PC-9 (cell line): ENCODE results near the gene C2CD4C. TPM values are rescaled to one million over a fixed set of nuclear protein-coding genes. Genes with fewer than 3 reads are reported as not detected.

Source experiments
- BruUV-seq: library from RNA; stranded (reverse); fragments of 400-500 nt; replicated peaks from 2 replicates; lab custom pipeline; 2021; lab: Mats Ljungman, UMichigan
- CTCF ChIA-PET: fragments of 300-600 bp; sonication (Branson Sonifier 250); formaldehyde crosslinking; loops from one replicate; lab custom pipeline; 2022; ENCODE audit warnings: antibody characterized with exemption; lab: Charles Lee
- POLR2A ChIA-PET: fragments of 300-600 bp; sonication (Branson Sonifier 250); formaldehyde crosslinking; loops from one replicate; lab custom pipeline; 2022; ENCODE audit warnings: antibody characterized with exemption; ENCODE audit not compliant: unreplicated experiment; lab: Charles Lee
- DNase-seq, 2 experiments: peaks; one replicate each; pipeline versions ENCODE4 v3.0.0 to v3.0.0-alpha.2; 2015 to 2022; ENCODE audit warnings: mixed read lengths in 1 of 2
- H2AFZ ChIP-seq: fragments of 200-600 bp; sonication (generic); 2 replicates; pipeline ENCODE4 v1.8.1; 2017; ENCODE audit warnings: antibody characterized with exemption
- H3F3A ChIP-seq: fragments of 200-600 bp; sonication (generic); 2 replicates; pipeline ENCODE4 v1.8.1; 2017; ENCODE audit warnings: antibody characterized with exemption, mild to moderate bottlenecking, low read depth; ENCODE audit not compliant: insufficient read depth
- H3K27ac ChIP-seq: fragments of 200-600 bp; sonication (generic); 2 replicates; pipeline ENCODE4 v1.6.1; 2016; ENCODE audit warnings: mixed run types
- H3K27me3 ChIP-seq: fragments of 200-600 bp; sonication (generic); 2 replicates; pipeline ENCODE4 v1.6.1; 2016; ENCODE audit warnings: low read depth, mixed run types; ENCODE audit not compliant: insufficient read depth
- H3K36me3 ChIP-seq: fragments of 200-600 bp; sonication (generic); 2 replicates; pipeline ENCODE4 v1.6.1; 2016; ENCODE audit warnings: low read depth, mixed run types
- H3K4me1 ChIP-seq: fragments of 200-600 bp; sonication (generic); replicated peaks from 2 replicates; pipeline ENCODE4 v1.6.1; 2016; ENCODE audit warnings: mixed run types; ENCODE audit not compliant: insufficient read depth
- H3K4me2 ChIP-seq: fragments of 200-600 bp; sonication (generic); 2 replicates; pipeline ENCODE4 v1.6.1; 2017; ENCODE audit warnings: mixed run types
- H3K4me3 ChIP-seq: fragments of 200-600 bp; sonication (generic); 2 replicates; pipeline ENCODE4 v1.6.1; 2016; ENCODE audit warnings: mixed run types
- H3K79me2 ChIP-seq: fragments of 200-600 bp; sonication (generic); 2 replicates; pipeline ENCODE4 v1.6.1; 2017; ENCODE audit warnings: low read depth, mixed run types
- H3K9me2 ChIP-seq: fragments of 200-600 bp; sonication (generic); 2 replicates; pipeline ENCODE4 v1.8.1; 2017; ENCODE audit warnings: mild to moderate bottlenecking; ENCODE audit not compliant: insufficient read depth
- H3K9me3 ChIP-seq: fragments of 200-600 bp; sonication (generic); 2 replicates; pipeline ENCODE4 v1.8.1; 2016; ENCODE audit warnings: low read depth; ENCODE audit not compliant: insufficient read depth
- H4K20me1 ChIP-seq: fragments of 200-600 bp; sonication (generic); 2 replicates; pipeline ENCODE4 v1.8.1; 2017; ENCODE audit not compliant: insufficient read depth
- CTCF ChIP-seq: fragments of 200-600 bp; sonication (generic); conservative IDR thresholded peaks from 2 replicates; pipeline ENCODE4 v1.6.1; 2017; ENCODE audit warnings: mixed run types, antibody characterized with exemption, mild to moderate bottlenecking, moderate library complexity
- EZH2 ChIP-seq: fragments of 200-600 bp; sonication (generic); IDR thresholded peaks from 2 replicates; pipeline ENCODE4 v1.8.0; 2017; ENCODE audit warnings: antibody characterized with exemption, low read depth
- intact Hi-C: fragments of 100-400 bp; cut with micrococcal nuclease; formaldehyde crosslinking; loops from one replicate; pipeline ENCODE4 v1.10.0; 2022; ENCODE audit not compliant: unreplicated experiment
- total RNA-seq: library from RNA; stranded (reverse); gene quantifications from 2 replicates; pipeline ENCODE4 v1.2.3, GENCODE V29; 2021

Gene C2CD4C
- total RNA-seq, 1 experiment from 2014 or later = 1.2 TPM

GRCh38 chr19:367561-367960 lies 41.4 kb downstream of the C2CD4C start:
- TF ChIP-seq CTCF (no peak), EZH2 (no peak)
- no peaks in the 10 kb centered on the region for H3K9me3 ChIP-seq
- H3K4me1 ChIP-seq = no peaks in the 10 kb centered on the region
- no peaks in the 10 kb centered on the region for H3K9me2 ChIP-seq
- peaks cover 70% of the 10 kb centered on the region for H3K27me3 ChIP-seq
- no peak for DNase-seq
- H3K4me3 ChIP-seq = no peak overlapping the region
- BruUV-seq = no TSS peak
- no peak overlapping the region for H3K4me2 ChIP-seq
- H4K20me1 ChIP-seq = no peaks in the 10 kb centered on the region
- no peaks in the 10 kb centered on the region for H3K36me3 ChIP-seq
- H2AFZ ChIP-seq = no peak overlapping the region
- no peaks in the 10 kb centered on the region for H3F3A ChIP-seq
- H3K79me2 ChIP-seq = no peaks in the 10 kb centered on the region
- intact Hi-C loops = no loop called here
- no peak overlapping the region for H3K27ac ChIP-seq
- ChIA-PET POLR2A (no interaction called here), CTCF (no interaction called here)

GRCh38 chr19:366951-367350 lies 42.0 kb downstream of the C2CD4C start:
- Histone ChIP-seq H3K9me2 (no peaks in the 10 kb centered on the region), H3F3A (no peaks in the 10 kb centered on the region), H3K4me2 (no peak overlapping the region), H3K79me2 (no peaks in the 10 kb centered on the region), H2AFZ (no peak overlapping the region), H3K4me3 (no peak overlapping the region), H3K27me3 (peaks cover 64% of the 10 kb centered on the region), H3K9me3 (no peaks in the 10 kb centered on the region), H3K36me3 (no peaks in the 10 kb centered on the region), H3K27ac (no peak overlapping the region), H4K20me1 (no peaks in the 10 kb centered on the region), H3K4me1 (no peaks in the 10 kb centered on the region)
- no peak for TF ChIP-seq CTCF
- TF ChIP-seq EZH2 = no peak
- no TSS peak for BruUV-seq
- intact Hi-C loops = no loop called here
- ChIA-PET POLR2A (no interaction called here), CTCF (no interaction called here)
- DNase-seq = no peak

- Histone ChIP-seq H3K27me3 (peaks cover 57% of the 10 kb centered on the region), H2AFZ (no peak overlapping the region), H3K4me2 (no peak overlapping the region), H3K36me3 (no peaks in the 10 kb centered on the region), H3K4me3 (no peak overlapping the region), H3K27ac (no peak overlapping the region), H4K20me1 (no peaks in the 10 kb centered on the region), H3K4me1 (no peaks in the 10 kb centered on the region), H3K9me2 (no peaks in the 10 kb centered on the region), H3F3A (no peaks in the 10 kb centered on the region), H3K9me3 (no peaks in the 10 kb centered on the region), H3K79me2 (no peaks in the 10 kb centered on the region)
- DNase-seq = no peak
- TF ChIP-seq CTCF (no peak), EZH2 (no peak)
- ChIA-PET CTCF (no interaction called here), POLR2A (no interaction called here)
- intact Hi-C loops = no loop called here
- no TSS peak for BruUV-seq
Measured at GRCh38 chr19:366205-366783, 42.7 kb downstream of the C2CD4C start.
